GM12892 (cell line): ENCODE data around the gene KCNJ12.

ENCODE experiments used
- POLR2A ChIP-seq: IDR thresholded peaks from 2 replicates; pipeline ENCODE4 v1.6.1; 2011; ENCODE audit warnings: low read depth, low read length, control low read depth
- TAF1 ChIP-seq: IDR thresholded peaks from 2 replicates; pipeline ENCODE4 v1.6.1; 2011; ENCODE audit warnings: low read depth, mild to moderate bottlenecking, control low read depth, low read length, borderline replicate concordance

- TF ChIP-seq POLR2A (no peak), TAF1 (no peak)
Observed at GRCh38 chr17:21373036-21373435, 3.1 kb upstream of the KCNJ12 start.
